GM21367 (cell line): ENCODE measurements around the gene NOLC1.
"Not testable (repeated sequence)": the region's sequence is repeated elsewhere in the genome, so short reads cannot be mapped to it uniquely, and the experiment has no call there.

Experiments
- ATAC-seq: cut with Tn5 transposase; IDR thresholded peaks from one replicate; pipeline ENCODE4 v1.9.1; 2021; ENCODE audit not compliant: unreplicated experiment

NOLC1 gene

GRCh38 chr10:102153093-102153620 lies 968 bp downstream of the NOLC1 start:
- no peak for ATAC-seq

GRCh38 chr10:102154466-102155116 lies 2.4 kb downstream of the NOLC1 start:
- ATAC-seq, result no peak

GRCh38 chr10:102157224-102157623 lies 5.0 kb downstream of the NOLC1 start:
- no peak for ATAC-seq

- no peak for ATAC-seq
Observed at GRCh38 chr10:102159051-102159597, 6.9 kb downstream of the NOLC1 start.

- no peak for ATAC-seq
Observed at GRCh38 chr10:102159831-102160230, 7.6 kb downstream of the NOLC1 start.

DNA sequence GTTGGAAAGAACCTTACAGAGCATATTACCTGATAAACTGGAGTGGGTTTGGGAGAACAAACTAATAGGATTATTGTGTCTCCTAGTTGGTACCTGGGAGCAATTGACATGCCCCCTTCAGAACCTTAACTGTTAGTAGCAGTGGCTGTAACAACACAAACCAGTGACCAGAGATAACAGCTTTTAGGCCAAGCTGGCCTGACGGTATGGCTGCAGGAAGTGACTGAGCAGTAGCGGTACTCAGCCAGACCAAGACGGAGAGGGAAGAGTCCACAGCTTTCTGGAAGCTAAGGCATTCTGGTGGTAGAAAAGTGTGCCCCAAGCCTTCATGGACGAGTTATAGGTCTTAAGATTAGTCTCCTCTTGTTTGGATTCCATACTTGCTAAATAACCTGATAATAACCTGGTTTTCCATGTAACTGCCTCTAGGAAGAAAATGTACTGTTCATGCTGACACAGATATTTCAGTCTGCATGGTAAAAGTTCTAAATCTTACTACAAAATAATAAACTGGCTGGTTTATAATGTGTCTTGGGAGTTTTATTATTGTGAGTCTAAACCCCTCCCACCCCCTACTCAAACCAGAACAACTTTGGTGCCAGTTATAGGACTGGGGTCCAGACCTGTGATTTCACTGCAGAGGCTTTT lies 11.3 kb downstream of the NOLC1 start:
- no peak for ATAC-seq

DNA sequence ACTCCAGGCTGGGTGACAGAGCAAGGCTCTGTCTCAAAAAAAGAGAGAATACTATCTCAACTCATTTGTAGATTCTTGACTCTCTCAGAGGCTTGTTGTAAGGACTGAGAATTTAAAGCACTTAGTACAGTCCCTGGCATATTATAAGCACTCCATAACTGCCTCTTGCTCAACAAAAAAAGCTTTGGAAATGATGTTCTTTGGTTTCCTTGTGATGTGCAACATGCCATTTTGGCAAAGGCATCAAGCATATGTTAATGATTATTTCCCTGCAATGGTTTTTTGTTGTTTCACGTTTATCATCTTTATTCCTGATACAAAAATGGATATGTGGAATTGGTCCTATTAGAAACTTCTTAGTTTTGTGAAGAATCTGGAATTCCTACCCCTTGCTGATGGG lies 15.7 kb downstream of the NOLC1 start:
- ATAC-seq, result no peak

- ATAC-seq, result no peak
Observed at GRCh38 chr10:102170602-102171001, 18.4 kb downstream of the NOLC1 start.

DNA sequence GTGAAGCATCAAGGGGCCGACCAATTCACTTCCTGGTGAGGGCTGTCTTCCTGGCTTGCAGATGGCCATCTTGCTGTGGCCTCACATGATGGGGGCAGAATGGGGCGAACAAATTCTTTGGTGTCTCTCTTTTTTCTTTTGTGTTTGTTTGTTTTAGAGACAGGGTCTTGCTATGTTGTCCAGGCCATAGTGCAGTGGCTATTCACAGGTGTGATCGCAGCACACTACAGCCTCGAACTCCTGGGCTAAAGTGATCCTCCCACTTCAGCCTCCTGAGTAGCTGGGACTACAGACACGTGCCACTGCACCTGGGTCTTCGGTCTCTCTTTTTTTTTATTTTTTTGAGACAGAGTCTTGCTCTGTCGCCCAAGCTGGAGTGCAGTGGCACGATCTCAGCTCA lies 20.1 kb downstream of the NOLC1 start:
- ATAC-seq, result no peak

DNA sequence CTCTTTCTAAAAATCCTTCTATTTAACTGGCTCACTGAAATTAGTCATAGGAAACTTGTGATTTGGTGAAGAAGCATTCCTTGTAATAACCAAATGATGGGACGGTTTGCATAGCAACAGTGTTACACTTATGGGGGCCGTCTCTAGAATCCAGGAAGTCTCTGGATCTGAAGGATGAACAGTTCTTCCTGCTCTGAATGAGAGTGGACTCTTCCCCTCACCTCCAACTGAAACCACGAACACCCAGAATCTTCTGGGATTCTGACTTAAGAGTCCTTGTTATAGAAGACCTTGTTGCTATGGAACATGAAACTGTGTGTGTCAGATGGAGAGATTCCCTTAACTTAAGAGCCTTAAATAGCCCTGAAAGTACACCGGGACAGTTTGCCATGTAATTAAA lies 23.2 kb downstream of the NOLC1 start:
- no peak for ATAC-seq

GRCh38 chr10:102184606-102185005 lies 32.4 kb downstream of the NOLC1 start:
- no peak for ATAC-seq

DNA sequence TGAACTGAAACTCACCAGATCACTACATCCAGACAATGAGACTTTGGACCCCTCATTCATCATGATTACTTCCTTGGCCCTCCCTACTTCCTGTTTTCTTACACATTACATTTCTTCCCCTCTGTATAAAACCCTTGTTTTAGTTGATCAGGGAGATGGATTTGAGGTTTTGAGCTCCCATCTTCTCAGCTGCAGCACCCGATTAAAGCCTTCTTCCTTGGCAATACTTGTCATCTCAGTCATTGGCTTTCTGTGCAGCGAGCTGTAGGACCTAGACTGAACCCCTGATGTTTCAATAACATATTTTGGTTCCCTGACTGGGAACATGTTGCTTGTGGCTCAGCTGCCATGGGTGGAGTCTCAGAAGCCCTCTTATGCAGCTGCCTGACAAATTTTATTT lies 33.1 kb downstream of the NOLC1 start:
- no peak for ATAC-seq

GRCh38 chr10:102185811-102186527 lies 33.8 kb downstream of the NOLC1 start:
- no peak for ATAC-seq

DNA sequence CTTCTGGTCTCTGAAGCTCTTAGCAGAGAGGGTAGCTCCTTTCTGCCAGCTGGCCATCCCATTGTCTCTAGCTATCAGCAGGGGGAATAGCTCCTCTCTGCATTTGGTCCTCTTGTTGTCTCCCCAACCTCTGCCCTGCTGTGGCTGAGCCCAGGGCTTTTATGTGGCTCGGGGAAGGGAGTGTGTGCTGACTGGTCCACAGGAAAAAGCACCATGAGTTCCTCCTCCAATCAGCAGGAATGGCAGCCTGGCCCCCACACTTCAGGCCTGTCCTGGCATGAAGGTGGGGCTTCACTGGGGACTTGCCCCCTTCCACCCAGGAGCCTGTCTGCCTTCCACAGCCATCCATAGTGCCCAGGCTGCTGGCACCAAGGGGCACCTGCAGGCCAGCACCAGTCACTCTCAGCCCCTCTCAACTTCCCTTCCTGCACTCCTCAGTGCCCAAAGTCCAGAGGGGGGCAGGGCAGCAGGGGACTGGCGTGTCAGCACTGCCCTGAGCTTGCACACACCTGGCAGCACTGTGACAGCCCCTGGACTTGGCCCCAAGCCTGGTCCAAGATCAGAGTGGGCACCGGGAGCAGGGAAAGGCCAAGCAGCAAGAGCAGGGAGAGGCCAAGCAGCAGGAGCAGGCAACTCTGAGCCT lies 36.2 kb downstream of the NOLC1 start:
- no peak for ATAC-seq

DNA sequence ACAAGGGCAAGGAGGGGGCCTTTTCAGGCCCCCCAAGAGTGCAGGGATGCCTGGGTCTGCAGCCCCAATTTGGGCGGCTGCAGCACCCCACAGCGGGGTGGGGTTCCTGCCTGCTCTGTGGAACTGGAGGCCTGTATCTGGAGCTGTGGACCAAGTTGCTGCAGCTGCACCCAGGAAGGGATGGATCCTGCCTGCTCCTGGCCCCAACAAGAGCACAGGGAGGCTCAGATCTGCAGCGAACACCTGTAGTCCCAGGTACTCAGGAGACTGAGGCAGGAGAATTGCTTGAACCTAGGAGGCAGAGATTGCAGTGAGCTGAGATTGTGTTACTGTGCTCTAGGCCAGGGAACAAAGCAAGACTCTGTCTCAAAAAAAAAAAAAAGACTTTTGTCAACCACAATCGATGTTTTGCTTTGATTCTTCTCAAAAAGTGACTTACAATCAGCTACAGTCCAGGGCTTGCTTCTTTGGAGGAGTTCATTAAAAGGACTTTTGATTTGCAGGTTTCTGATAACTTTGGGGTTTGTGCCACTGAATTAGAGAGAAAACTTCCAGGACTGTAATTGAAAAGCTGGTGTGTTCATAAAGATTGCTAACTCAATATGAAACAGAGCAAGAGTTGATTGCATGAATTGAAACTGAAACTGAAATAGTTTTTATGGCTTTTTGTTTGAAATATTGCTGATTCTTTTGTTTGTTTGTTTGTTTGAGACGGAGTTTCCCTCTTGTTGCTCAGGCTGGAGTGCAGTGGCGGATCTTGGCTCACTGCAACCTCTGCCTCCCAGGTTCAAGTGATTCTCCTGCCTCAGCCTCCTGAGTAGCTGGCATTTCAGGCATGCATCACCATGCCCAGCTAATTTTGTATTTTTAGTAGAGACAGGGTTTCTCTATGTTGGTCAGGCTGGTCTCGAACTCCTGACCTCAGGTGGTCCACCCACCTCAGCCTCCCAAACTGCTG lies 37.0 kb downstream of the NOLC1 start:
- not testable (repeated sequence) for ATAC-seq

DNA sequence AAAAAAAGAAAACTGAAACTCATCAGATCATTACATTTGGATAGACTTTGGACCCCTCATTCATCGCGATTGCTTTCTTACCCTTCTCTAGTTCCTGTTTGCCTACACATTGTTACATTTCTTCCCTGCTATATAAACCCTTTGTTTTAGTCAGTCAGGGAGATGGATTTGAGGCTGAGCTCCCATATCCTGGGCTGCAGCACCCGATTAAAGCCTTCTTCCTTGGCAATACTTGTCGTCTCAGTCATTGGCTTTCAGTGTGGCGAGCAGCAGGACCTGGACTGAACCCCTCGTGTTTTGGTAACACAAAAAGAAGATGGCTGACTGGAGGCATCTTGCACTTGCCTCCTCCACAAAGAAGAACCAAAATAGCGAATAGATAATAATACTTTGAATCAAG lies 39.8 kb downstream of the NOLC1 start:
- ATAC-seq, result no peak

DNA sequence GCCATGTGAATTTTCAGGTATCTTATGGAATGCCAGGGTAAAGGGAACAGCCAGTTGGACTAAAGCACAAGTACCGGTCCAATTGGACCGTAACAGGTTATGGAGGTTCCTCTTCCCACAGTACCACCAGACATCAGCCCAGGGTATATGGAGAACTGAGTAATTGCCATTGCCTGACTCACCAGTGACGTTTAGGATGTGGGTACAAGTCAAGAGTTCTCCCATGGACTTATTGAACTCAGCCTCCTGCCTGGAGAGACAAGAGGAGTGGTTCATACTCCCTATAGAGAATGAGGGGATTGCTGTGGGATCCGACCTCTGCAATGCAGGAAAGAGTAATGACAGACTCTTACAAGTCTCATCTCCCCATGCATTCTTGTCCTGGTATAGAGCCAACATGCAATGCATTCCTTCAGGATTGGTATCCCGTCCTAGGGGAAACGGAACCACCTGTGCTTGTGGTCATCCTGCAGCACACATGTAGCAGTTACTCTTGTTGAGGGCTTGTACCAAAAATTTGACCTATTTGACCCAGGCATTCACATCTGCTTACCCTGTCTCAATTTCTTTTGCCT lies 43.2 kb downstream of the NOLC1 start:
- ATAC-seq, result no peak

DNA sequence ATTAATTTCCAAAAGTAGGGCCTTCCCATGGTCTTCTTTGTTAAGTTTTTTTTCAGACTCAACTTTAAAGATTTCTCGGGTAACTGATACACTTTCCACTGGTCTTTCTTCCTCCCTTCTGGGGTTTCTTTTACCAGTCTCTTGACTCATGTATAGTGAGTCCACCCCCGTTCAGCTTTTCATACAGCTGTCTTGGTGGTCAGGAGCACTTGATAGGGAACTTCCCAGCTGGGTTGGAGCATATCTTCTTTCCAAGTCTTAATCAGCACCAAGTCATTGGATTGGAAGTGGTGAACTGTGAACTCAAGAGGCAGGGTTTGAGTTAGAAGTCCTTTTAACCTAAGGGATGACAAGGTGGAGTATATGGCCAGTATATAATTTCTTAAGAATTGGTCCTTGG lies 44.7 kb downstream of the NOLC1 start:
- ATAC-seq, result no peak

DNA sequence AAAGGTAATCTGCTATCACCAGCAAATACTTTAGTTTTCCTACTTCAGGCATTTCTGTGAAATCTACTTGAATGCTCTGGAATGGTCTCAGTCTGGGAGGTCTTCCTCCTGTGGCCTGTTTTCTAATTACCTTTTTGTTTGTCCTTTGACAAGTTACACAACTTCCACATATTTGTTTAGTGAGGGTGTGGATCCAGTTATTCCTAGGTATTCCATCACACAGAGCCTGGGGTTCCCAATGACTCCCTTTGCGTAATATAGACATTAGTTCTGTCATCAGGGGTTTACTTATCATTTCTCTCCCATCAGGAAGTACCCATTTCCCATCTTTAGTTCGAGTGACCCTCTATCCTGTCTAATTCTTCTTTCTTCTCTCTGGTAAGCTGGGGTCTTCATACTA lies 45.8 kb downstream of the NOLC1 start:
- no peak for ATAC-seq
